Loucy (cell line): ENCODE results near the gene RNFT2.

ENCODE experiments used
- EZH2phosphoT487 ChIP-seq: fragments of 200-600 bp; IDR thresholded peaks from 2 replicates; pipeline ENCODE4 v1.6.1; 2018; ENCODE audit warnings: antibody characterized with exemption, mild to moderate bottlenecking, moderate library complexity, borderline replicate concordance
- TF ChIP-seq, protein P1 (sequence below): fragments of 200-600 bp; sonication (generic); conservative IDR thresholded peaks from 2 replicates; pipeline ENCODE4 v1.5.1; 2014; ENCODE audit warnings: mild to moderate bottlenecking, antibody characterized with exemption, low read length

DNA sequence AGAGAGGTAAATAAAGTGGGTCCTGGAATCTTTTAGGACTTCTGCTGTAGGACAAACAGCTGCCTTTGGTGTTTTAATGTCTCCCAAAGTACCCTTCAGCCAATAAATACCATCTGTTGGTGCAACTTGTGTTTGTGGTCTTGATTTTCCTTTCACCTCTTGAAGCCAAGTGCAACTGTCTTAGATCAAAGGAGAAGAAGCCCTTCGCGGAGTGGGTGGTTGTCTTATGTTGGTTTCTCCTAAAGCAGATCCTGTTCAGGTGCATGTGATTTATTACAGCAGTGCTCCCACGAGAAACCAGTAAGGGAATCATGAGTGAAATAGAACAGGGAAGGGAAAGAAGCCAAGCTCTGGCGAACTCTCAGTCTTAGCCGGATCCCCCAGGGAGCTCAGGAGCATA, 115.4 kb downstream of the RNFT2 start:
- TF ChIP-seq, protein P1, sequence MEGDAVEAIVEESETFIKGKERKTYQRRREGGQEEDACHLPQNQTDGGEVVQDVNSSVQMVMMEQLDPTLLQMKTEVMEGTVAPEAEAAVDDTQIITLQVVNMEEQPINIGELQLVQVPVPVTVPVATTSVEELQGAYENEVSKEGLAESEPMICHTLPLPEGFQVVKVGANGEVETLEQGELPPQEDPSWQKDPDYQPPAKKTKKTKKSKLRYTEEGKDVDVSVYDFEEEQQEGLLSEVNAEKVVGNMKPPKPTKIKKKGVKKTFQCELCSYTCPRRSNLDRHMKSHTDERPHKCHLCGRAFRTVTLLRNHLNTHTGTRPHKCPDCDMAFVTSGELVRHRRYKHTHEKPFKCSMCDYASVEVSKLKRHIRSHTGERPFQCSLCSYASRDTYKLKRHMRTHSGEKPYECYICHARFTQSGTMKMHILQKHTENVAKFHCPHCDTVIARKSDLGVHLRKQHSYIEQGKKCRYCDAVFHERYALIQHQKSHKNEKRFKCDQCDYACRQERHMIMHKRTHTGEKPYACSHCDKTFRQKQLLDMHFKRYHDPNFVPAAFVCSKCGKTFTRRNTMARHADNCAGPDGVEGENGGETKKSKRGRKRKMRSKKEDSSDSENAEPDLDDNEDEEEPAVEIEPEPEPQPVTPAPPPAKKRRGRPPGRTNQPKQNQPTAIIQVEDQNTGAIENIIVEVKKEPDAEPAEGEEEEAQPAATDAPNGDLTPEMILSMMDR: no peak
- TF ChIP-seq EZH2phosphoT487: no peak
